ENCODE data around the gene BDH1.
"Not testable (repeated sequence)": the region's sequence is repeated elsewhere in the genome, so short reads cannot be mapped to it uniquely, and the experiment has no call there.

The BDH1 gene

DNA sequence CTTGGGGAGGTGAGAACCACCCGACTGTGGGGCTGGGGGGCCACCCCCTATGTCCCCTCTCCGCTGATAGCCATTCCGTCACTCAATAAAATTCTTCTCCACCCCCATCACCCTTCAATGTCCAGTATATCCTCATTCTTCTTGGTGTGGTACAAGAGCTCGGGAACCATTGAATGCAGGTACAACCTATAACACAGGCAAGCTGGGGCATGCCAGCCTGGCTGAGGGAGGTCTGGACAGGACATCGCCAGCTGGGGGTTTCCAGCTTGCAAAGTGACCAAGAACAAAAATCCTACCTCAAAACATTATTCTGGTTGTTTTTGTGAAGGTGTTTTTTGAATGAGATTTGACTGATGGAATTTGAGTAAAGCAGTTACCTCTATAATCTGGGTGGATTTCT lies 19.6 kb upstream of the BDH1 start:
- TF ChIP-seq, protein P1, sequence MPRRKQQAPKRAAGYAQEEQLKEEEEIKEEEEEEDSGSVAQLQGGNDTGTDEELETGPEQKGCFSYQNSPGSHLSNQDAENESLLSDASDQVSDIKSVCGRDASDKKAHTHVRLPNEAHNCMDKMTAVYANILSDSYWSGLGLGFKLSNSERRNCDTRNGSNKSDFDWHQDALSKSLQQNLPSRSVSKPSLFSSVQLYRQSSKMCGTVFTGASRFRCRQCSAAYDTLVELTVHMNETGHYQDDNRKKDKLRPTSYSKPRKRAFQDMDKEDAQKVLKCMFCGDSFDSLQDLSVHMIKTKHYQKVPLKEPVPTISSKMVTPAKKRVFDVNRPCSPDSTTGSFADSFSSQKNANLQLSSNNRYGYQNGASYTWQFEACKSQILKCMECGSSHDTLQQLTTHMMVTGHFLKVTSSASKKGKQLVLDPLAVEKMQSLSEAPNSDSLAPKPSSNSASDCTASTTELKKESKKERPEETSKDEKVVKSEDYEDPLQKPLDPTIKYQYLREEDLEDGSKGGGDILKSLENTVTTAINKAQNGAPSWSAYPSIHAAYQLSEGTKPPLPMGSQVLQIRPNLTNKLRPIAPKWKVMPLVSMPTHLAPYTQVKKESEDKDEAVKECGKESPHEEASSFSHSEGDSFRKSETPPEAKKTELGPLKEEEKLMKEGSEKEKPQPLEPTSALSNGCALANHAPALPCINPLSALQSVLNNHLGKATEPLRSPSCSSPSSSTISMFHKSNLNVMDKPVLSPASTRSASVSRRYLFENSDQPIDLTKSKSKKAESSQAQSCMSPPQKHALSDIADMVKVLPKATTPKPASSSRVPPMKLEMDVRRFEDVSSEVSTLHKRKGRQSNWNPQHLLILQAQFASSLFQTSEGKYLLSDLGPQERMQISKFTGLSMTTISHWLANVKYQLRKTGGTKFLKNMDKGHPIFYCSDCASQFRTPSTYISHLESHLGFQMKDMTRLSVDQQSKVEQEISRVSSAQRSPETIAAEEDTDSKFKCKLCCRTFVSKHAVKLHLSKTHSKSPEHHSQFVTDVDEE (CRISPR knock-in tag; IDR thresholded peaks at IDR 0.05): no peak
- TF ChIP-seq ARNTL (CRISPR knock-in tag; IDR thresholded peaks at IDR 0.05; ENCODE audit: borderline replicate concordance, low read depth): no peak
- TF ChIP-seq, protein P2, sequence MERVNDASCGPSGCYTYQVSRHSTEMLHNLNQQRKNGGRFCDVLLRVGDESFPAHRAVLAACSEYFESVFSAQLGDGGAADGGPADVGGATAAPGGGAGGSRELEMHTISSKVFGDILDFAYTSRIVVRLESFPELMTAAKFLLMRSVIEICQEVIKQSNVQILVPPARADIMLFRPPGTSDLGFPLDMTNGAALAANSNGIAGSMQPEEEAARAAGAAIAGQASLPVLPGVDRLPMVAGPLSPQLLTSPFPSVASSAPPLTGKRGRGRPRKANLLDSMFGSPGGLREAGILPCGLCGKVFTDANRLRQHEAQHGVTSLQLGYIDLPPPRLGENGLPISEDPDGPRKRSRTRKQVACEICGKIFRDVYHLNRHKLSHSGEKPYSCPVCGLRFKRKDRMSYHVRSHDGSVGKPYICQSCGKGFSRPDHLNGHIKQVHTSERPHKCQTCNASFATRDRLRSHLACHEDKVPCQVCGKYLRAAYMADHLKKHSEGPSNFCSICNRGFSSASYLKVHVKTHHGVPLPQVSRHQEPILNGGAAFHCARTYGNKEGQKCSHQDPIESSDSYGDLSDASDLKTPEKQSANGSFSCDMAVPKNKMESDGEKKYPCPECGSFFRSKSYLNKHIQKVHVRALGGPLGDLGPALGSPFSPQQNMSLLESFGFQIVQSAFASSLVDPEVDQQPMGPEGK (CRISPR knock-in tag; IDR thresholded peaks at IDR 0.05; ENCODE audit: borderline replicate concordance): no peak
- no peak for TF ChIP-seq ZFP30 (CRISPR knock-in tag; IDR thresholded peaks at IDR 0.05)
- TF ChIP-seq ZNF70 (CRISPR knock-in tag; IDR thresholded peaks at IDR 0.05): no peak
- TF ChIP-seq TOX (CRISPR knock-in tag; IDR thresholded peaks at IDR 0.05; ENCODE audit: borderline replicate concordance): no peak
- no peak for TF ChIP-seq ZNF565 (CRISPR knock-in tag; conservative IDR thresholded peaks at IDR 0.05; ENCODE audit: low read depth)
- TF ChIP-seq SNAI2 (CRISPR knock-in tag; IDR thresholded peaks at IDR 0.05): no peak
- no peak for TF ChIP-seq ESRRG (CRISPR knock-in tag; IDR thresholded peaks at IDR 0.05)
- no peak for TF ChIP-seq ISL1 (CRISPR knock-in tag; IDR thresholded peaks at IDR 0.05)
- TF ChIP-seq GLIS3 (CRISPR knock-in tag; IDR thresholded peaks at IDR 0.05): no peak
- no peak for TF ChIP-seq CSDC2 (CRISPR knock-in tag; IDR thresholded peaks at IDR 0.05)
- TF ChIP-seq, protein P3, sequence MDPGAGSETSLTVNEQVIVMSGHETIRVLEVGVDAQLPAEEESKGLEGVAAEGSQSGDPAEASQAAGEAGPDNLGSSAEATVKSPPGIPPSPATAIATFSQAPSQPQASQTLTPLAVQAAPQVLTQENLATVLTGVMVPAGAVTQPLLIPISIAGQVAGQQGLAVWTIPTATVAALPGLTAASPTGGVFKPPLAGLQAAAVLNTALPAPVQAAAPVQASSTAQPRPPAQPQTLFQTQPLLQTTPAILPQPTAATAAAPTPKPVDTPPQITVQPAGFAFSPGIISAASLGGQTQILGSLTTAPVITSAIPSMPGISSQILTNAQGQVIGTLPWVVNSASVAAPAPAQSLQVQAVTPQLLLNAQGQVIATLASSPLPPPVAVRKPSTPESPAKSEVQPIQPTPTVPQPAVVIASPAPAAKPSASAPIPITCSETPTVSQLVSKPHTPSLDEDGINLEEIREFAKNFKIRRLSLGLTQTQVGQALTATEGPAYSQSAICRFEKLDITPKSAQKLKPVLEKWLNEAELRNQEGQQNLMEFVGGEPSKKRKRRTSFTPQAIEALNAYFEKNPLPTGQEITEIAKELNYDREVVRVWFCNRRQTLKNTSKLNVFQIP (CRISPR knock-in tag; IDR thresholded peaks at IDR 0.05; ENCODE audit: borderline replicate concordance, low read depth): no peak
- TF ChIP-seq, protein P4, sequence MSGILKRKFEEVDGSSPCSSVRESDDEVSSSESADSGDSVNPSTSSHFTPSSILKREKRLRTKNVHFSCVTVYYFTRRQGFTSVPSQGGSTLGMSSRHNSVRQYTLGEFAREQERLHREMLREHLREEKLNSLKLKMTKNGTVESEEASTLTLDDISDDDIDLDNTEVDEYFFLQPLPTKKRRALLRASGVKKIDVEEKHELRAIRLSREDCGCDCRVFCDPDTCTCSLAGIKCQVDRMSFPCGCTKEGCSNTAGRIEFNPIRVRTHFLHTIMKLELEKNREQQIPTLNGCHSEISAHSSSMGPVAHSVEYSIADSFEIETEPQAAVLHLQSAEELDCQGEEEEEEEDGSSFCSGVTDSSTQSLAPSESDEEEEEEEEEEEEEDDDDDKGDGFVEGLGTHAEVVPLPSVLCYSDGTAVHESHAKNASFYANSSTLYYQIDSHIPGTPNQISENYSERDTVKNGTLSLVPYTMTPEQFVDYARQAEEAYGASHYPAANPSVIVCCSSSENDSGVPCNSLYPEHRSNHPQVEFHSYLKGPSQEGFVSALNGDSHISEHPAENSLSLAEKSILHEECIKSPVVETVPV (CRISPR knock-in tag; IDR thresholded peaks at IDR 0.05): no peak
- TF ChIP-seq ZNF8 (CRISPR knock-in tag; IDR thresholded peaks at IDR 0.05): no peak
- TF ChIP-seq OSR1 (CRISPR knock-in tag; IDR thresholded peaks at IDR 0.05): no peak
- TF ChIP-seq BACH2 (CRISPR knock-in tag; IDR thresholded peaks at IDR 0.05; ENCODE audit: borderline replicate concordance): no peak
- TF ChIP-seq ZC3H10 (CRISPR knock-in tag; IDR thresholded peaks at IDR 0.05): no peak
- no peak for ATAC-seq

DNA sequence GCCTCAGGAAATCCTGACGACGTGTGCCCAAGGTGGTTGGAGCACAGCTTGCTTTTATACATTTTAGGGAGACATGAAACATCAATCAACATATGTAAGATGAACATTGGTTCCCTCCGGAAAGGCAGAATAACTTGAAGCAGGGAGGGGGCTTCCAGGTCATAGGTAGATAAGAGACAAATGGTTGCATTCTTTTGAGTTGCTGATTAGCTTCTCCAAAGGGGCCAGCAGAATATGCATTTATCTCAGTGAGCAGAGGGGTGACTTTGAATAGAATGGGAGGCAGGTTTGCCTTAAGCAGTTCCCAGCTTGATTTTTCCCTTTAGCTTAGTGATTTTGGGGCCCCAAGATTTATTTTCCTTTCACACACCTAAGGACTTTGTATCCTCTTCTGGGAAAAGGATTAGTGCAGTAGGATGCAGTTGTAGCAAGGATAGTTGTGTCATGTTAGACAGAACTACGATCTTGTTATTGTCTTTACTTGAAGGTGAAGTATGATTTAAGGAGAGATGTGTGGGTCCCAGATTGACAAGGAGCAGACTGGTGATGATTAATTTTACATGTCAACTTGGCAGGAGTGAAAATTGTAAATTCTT lies 18.7 kb upstream of the BDH1 start:
- ATAC-seq: not testable (repeated sequence)

DNA sequence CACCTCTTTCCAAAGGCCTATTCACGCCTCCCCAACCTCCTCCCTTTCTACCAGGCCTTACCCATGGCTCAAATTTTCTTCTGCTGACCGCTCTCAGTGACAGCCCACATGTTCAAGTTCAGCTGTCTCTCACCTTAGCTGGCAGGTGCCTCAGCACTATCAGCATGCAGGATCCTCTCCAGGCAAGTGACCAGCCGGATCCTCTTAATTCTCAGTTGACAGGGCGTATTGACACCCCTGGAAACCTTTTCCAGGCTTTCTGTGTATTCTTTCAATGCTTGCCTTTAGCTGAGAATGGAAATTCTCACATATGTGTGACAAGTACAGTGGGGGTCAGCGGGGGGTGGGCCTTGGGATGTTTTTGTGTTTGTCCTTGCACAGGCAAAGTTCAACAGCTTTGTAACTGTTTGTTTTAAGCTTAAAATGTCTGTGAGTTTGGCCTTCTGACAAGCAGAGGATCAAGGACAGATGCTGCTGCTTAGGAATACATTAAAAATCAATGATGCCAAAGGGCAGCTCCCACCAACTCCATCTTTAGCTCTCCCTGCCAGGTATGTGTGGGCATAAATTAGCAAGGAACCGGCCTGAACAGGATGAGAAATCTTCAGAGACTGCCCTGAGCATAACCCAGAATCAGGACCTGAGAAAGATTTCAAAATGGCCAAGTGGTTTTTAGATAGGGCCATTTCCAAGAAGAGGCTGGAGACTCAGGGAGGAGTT lies 17.4 kb upstream of the BDH1 start:
- ATAC-seq: no peak
- TF ChIP-seq, protein P2 (CRISPR knock-in tag; IDR thresholded peaks at IDR 0.05; ENCODE audit: borderline replicate concordance): no peak
- TF ChIP-seq OSR1 (CRISPR knock-in tag; IDR thresholded peaks at IDR 0.05): no peak
- TF ChIP-seq CSDC2 (CRISPR knock-in tag; IDR thresholded peaks at IDR 0.05): no peak
- TF ChIP-seq TOX (CRISPR knock-in tag; IDR thresholded peaks at IDR 0.05; ENCODE audit: borderline replicate concordance): no peak
- TF ChIP-seq, protein P4 (CRISPR knock-in tag; IDR thresholded peaks at IDR 0.05): no peak
- TF ChIP-seq ZNF565 (CRISPR knock-in tag; conservative IDR thresholded peaks at IDR 0.05; ENCODE audit: low read depth): no peak
- no peak for TF ChIP-seq ZC3H10 (CRISPR knock-in tag; IDR thresholded peaks at IDR 0.05)
- no peak for TF ChIP-seq GLIS3 (CRISPR knock-in tag; IDR thresholded peaks at IDR 0.05)
- no peak for TF ChIP-seq TCF4 (CRISPR knock-in tag; IDR thresholded peaks at IDR 0.05; ENCODE audit: borderline replicate concordance)
- TF ChIP-seq, protein P5, sequence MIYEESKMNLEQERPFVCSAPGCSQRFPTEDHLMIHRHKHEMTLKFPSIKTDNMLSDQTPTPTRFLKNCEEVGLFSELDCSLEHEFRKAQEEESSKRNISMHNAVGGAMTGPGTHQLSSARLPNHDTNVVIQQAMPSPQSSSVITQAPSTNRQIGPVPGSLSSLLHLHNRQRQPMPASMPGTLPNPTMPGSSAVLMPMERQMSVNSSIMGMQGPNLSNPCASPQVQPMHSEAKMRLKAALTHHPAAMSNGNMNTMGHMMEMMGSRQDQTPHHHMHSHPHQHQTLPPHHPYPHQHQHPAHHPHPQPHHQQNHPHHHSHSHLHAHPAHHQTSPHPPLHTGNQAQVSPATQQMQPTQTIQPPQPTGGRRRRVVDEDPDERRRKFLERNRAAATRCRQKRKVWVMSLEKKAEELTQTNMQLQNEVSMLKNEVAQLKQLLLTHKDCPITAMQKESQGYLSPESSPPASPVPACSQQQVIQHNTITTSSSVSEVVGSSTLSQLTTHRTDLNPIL (CRISPR knock-in tag; IDR thresholded peaks at IDR 0.05; ENCODE audit: low read depth): no peak
- TF ChIP-seq ZFP30 (CRISPR knock-in tag; IDR thresholded peaks at IDR 0.05): no peak
- no peak for TF ChIP-seq RARB (CRISPR knock-in tag; IDR thresholded peaks at IDR 0.05)
- TF ChIP-seq SNAI2 (CRISPR knock-in tag; IDR thresholded peaks at IDR 0.05): no peak

DNA sequence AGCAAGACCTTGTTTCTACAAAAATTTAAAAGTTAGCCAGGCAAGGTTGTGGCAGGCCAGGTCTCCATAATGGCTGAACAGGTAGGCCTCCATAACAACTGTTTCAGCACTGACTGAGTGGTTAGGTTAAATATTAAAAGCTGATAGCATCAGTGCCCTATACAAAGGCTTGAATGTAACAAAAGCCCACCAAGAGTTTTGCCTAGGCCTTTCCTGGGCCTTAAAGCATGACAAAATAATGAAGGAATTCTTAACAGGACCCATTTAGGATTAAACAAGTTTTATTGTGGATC lies 16.1 kb upstream of the BDH1 start:
- ATAC-seq: not testable (repeated sequence)
